KOPT-K1 (cell line): ENCODE data around the gene LIMCH1.
"Not testable (repeated sequence)": the region's sequence is repeated elsewhere in the genome, so short reads cannot be mapped to it uniquely, and the experiment has no call there.

Source experiments
- H3K27ac ChIP-seq: fragments of 200-600 bp; sonication (generic); 2 replicates; pipeline ENCODE4 v1.5.1; 2016; ENCODE audit warnings: antibody characterized with exemption, mild to moderate bottlenecking, low read depth, low read length; ENCODE audit not compliant: poor library complexity, severe bottlenecking
- H3K36me3 ChIP-seq: fragments of 200-600 bp; sonication (generic); 2 replicates; pipeline ENCODE4 v1.5.1; 2017; ENCODE audit warnings: antibody characterized with exemption, mild to moderate bottlenecking, low read length, moderate library complexity; ENCODE audit not compliant: insufficient read depth
- H3K9me3 ChIP-seq: fragments of 200-600 bp; sonication (generic); 2 replicates; pipeline ENCODE4 v1.5.1; 2017; ENCODE audit warnings: antibody characterized with exemption, low read length, mild to moderate bottlenecking; ENCODE audit not compliant: insufficient read depth, poor library complexity, severe bottlenecking

Gene LIMCH1

DNA sequence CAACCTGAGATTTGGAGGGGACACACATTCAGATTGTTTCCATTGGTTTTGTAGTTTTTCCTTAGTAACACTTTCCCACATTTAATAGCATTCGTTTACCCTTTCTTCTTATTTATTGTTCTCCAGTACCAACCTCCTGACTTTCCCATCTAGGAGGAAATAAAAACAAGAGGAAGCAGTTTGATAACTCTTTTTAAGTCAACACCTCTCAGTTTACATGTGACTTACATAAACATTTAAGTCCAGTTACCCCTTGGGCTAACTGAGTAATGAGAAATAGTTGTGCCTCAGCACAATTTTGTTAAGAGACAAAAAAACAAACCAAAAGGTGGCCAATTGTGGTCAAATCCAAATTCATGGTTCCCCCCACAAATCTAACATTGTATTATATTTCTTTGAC lies 175.8 kb downstream of the LIMCH1 start:
- Histone ChIP-seq H3K27ac (no peak overlapping the region), H3K36me3 (no peaks in the 10 kb centered on the region), H3K9me3 (no peaks in the 10 kb centered on the region)

DNA sequence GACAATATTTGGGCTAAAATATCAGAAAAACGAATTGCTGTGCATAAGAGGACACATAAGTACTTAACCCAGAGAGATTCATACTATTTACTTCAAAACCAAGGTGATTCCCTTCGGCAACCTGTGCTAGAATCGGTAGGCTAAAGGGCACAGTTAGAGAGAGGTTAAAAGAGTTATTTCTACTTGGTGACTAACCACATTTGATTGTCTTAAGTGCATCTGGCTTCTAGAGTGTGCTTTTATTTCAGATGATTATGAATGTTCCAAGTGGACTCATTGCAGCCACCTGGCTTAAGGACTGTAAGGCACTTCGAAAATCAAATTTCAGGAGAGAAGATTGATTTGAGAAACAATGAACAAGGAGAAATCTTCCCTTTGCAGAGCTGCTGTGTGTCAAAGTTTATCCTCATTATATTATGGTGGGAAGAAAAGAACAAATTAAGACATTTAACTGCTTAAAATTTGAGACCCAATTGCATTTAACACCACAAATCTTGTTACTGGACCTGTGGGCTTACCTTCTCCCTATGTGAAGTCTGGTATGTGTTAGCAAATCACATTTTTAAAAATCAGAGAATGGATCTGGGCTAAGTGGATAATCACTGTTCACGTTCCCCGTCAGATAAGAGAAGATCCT lies 176.5 kb downstream of the LIMCH1 start:
- H3K9me3 ChIP-seq, result no peaks in the 10 kb centered on the region
- no peaks in the 10 kb centered on the region for H3K36me3 ChIP-seq
- H3K27ac ChIP-seq, result no peak overlapping the region

DNA sequence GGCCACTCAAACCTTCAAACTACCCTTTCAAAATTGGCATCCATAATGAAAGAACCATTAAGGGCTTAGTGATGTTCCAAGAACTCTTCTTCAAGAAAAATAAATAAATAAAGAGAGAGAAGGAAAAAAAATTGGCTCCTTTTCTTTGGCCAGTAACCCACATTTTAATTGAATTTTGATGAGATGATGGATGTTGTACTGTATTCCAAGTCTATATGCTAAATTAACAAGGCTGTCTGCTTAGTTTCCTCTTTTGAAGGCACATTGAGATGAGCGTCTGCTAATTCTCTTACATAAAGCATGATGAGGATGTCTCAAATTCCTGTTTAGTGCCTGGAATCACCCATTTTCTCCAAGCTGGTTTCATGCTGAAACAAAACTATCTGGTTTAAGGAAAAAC lies 177.2 kb downstream of the LIMCH1 start:
- Histone ChIP-seq H3K27ac (no peak overlapping the region), H3K9me3 (no peaks in the 10 kb centered on the region), H3K36me3 (no peaks in the 10 kb centered on the region)

GRCh38 chr4:41718907-41719306 lies 180.9 kb downstream of the LIMCH1 start:
- Histone ChIP-seq H3K27ac (no peak overlapping the region), H3K36me3 (no peaks in the 10 kb centered on the region), H3K9me3 (no peaks in the 10 kb centered on the region)

DNA sequence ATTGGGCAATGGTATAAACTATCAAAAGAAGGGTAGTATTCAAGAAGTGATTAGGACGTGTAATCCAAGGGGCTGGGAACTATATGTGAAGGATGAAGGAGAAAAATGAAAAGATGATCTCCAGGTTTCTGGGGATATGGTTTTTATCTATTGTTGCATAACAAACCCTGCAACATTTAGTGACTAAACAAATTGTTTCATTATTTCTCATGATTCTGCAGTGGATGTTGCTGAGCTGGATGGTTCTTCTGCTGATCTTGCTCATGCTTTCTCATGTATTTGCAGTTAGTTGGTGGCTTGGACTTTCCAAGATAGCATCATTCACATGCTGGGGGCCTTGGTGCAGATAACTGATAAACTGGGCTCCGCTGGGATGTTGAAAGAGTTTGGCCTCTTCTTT lies 181.5 kb downstream of the LIMCH1 start:
- H3K27ac ChIP-seq, result no peak overlapping the region
- no peaks in the 10 kb centered on the region for H3K36me3 ChIP-seq
- H3K9me3 ChIP-seq, result no peaks in the 10 kb centered on the region

DNA sequence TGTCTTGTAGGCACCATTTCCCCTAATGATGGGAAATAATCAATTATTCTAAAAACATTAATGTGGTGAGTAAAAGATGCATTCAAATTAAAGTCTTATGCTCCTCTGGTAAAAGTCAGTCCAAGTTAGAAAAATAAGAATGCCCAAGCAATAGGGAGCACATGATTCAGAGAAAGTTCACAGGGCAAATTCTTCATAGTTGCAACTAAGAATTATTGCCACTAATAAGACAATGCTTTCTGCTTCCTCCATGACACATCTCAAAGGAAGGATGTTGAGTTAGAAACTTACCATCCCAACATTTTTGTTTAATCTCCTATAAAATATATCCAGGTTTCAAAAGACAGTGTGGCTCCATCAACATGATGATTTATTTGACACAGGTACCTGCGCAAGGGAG lies 184.2 kb downstream of the LIMCH1 start:
- Histone ChIP-seq H3K9me3 (peaks cover 9% of the 10 kb centered on the region), H3K27ac (no peak overlapping the region), H3K36me3 (no peaks in the 10 kb centered on the region)

GRCh38 chr4:41723286-41723685 lies 185.3 kb downstream of the LIMCH1 start:
- Histone ChIP-seq H3K9me3 (peaks cover 9% of the 10 kb centered on the region), H3K36me3 (no peaks in the 10 kb centered on the region), H3K27ac (no peak overlapping the region)

- Histone ChIP-seq H3K27ac (no peak overlapping the region), H3K36me3 (no peaks in the 10 kb centered on the region), H3K9me3 (peaks cover 9% of the 10 kb centered on the region)
Measured at GRCh38 chr4:41725254-41725653, 187.3 kb downstream of the LIMCH1 start.

GRCh38 chr4:41727861-41728572 lies 190.1 kb downstream of the LIMCH1 start:
- peaks cover 9% of the 10 kb centered on the region for H3K9me3 ChIP-seq
- H3K36me3 ChIP-seq, result no peaks in the 10 kb centered on the region
- no peak overlapping the region for H3K27ac ChIP-seq

- Histone ChIP-seq H3K9me3 (peaks cover 9% of the 10 kb centered on the region), H3K27ac (no peak overlapping the region), H3K36me3 (no peaks in the 10 kb centered on the region)
Measured at GRCh38 chr4:41728573-41728913, 190.6 kb downstream of the LIMCH1 start.

- Histone ChIP-seq H3K27ac (no peak overlapping the region), H3K36me3 (no peaks in the 10 kb centered on the region), H3K9me3 (no peaks in the 10 kb centered on the region)
Measured at GRCh38 chr4:41731569-41732126, 193.7 kb downstream of the LIMCH1 start.

GRCh38 chr4:41734371-41734770 lies 196.4 kb downstream of the LIMCH1 start:
- no peaks in the 10 kb centered on the region for H3K9me3 ChIP-seq
- no peaks in the 10 kb centered on the region for H3K36me3 ChIP-seq
- H3K27ac ChIP-seq, result no peak overlapping the region

GRCh38 chr4:41737491-41737890 lies 199.5 kb downstream of the LIMCH1 start:
- not testable (repeated sequence) for H3K9me3 ChIP-seq, H3K36me3 ChIP-seq, H3K27ac ChIP-seq

GRCh38 chr4:41741354-41741753 lies 203.4 kb downstream of the LIMCH1 start:
- Histone ChIP-seq H3K9me3 (no peaks in the 10 kb centered on the region), H3K36me3 (no peaks in the 10 kb centered on the region), H3K27ac (no peak overlapping the region)

DNA sequence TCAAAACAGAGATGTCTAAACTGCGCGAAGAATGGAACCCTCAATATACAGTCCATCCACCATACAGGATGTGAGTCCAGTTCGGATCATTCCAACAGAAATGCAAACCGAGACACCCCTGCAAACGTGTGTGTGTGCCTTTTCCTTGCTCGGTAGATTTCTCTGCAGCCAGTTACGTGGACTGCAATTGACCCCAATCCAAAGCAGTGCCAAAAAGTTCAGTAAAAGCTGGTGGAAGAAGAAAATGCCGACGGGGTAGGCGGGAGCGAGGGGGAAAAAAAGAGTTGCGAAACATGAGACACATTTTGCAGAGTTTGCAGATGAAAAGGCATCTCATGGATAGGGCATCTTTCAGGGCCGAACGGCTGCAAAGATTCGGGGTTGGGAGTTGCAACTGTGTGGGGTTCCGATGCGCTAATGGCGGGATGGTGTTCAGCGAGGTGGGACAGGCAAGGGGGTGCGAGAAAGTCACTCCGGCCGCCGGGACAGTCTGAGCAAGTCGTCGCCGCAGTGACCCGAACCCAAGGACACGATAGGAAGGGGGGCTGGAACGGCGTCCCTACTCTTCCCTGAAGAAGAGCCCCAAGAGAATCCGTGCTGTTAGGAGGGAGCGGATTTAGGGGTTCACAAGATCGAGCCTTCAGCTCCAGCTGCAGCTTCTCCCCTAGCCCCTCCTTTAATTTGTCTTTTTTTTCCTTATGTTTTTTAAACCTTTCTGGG lies 206.8 kb downstream of the LIMCH1 start:
- Histone ChIP-seq H3K9me3 (no peaks in the 10 kb centered on the region), H3K27ac (no peak overlapping the region), H3K36me3 (no peaks in the 10 kb centered on the region)
